HG03378 (cell line): ENCODE results near the gene PAK5.

Source experiments
- ATAC-seq: cut with Tn5 transposase; IDR thresholded peaks from one replicate; pipeline ENCODE4 v1.9.1; 2021; ENCODE audit warnings: mild to moderate bottlenecking, moderate library complexity; ENCODE audit not compliant: unreplicated experiment

PAK5 gene

DNA sequence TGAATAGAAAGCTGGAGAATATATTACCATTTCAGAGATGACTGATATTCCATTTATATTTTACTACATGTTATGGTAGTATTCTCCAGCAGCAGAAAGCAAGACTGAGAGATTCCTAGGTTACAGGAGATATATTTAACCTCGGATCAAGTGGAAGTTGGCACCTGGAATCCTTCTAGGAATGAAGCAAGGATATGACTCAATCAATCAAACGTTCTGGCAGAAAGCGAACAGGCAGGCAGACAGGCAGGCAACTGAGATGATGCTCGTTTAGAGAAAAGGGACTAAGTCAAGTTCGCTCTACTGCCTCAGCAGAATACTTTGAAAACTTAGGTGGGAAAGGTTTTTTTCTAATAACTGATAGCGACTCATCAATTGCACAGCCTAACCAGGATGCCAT, 46.2 kb downstream of the PAK5 start:
- ATAC-seq, result no peak

- no peak for ATAC-seq
Measured at GRCh38 chr20:9789131-9789530, 49.7 kb downstream of the PAK5 start.

DNA sequence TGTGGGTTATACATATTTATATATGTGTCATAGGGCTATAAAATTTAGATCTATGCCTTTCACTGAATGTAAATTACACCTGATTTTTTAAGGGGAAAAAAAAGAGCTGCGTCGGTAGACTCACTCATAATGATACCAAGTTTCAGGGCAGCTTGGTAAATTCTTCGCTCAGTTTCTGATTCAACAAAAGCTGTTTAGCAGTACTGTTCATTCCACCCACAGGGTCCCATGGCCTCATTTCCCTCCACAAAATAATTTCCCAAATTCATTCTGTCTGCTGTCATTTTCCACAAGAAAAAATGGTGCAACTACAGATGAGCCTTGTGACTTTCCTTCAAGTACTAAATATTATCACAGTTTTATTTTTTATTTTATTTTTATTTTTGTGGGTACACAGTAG, 63.7 kb downstream of the PAK5 start:
- no peak for ATAC-seq

- ATAC-seq, result no peak
Measured at GRCh38 chr20:9769954-9770353, 68.9 kb downstream of the PAK5 start.

- ATAC-seq, result no peak
Measured at GRCh38 chr20:9761476-9761875, 77.4 kb downstream of the PAK5 start.

- no peak for ATAC-seq
Measured at GRCh38 chr20:9759392-9759791, 79.5 kb downstream of the PAK5 start.

DNA sequence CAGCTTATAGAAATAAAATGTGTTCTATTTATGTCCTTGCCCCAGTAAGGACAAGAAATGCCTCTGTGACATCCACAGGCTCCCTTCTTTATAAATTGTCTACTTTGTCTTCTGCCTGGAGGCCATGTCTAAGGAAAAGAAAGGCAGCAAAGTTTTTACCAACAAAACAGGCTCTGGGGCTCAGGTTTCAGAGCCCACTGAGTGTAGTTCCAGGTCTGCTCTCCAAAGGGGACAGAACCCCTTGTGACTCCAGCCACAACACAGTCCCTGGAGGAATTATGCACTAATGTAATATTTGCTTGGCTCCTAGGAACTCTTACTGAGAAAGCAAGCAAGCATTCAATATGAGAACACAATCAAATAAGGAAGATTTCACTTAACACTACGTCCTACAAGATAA, 80.1 kb downstream of the PAK5 start:
- ATAC-seq, result no peak

- no peak for ATAC-seq
Measured at GRCh38 chr20:9756660-9757059, 82.2 kb downstream of the PAK5 start.

GRCh38 chr20:9755301-9755700, 83.6 kb downstream of the PAK5 start:
- no peak for ATAC-seq

DNA sequence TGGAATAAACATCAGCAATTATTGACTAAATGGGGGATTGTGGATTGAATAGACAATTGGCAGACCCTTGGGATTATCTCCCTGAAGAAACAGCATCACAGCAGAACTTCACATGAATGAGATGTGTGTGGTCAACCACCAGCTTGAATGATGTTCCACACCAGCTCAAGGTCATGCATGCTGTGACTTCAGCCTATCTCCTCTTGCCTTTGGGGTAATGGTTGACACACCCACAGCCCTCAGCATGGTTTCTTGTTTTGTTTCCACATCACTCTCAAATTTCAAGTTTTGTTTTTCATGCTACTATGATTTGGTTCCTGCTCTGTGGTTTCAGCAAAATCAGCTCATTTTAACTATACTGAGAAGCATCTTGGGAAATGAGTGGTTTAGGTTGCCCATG, 94.3 kb downstream of the PAK5 start:
- no peak for ATAC-seq

DNA sequence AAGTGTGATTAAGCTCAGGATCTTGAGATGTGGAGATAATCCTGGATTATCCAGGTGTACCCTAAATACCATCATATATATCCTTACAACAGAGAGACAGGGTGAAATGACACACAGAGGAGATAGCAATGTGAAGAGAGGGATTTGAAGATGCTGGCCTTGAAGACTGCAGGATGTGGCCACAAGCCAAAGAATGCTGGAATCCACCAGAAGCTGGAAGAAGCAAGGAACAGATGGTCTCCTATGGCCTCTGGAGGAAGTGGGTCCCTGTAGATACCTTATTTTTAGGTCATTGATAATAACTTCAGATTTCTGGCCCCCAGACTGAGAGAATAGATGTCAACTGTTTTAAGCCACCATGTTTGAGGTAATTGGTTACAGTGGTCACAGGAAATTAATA, 95.0 kb downstream of the PAK5 start:
- no peak for ATAC-seq

GRCh38 chr20:9742821-9743220, 96.1 kb downstream of the PAK5 start:
- no peak for ATAC-seq

DNA sequence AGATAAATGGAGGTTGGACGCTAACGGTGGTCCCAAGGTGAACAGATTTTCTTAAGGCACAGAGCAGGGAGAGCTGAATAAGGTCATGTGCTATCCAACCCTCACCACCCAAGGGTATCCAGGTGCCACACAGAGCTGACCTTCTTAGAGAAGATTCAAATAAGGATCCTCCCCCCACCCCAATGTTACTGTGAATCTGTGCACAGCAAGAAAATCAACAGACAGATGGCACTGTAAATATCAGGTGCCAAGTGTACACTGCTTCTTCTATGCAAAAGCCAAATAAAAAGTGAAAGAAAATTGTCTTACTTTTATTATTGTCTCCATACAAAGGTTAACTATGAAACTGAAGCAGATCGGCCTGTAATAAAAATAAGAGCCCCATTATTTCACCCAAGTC, 96.9 kb downstream of the PAK5 start:
- no peak for ATAC-seq

- no peak for ATAC-seq
Measured at GRCh38 chr20:9740486-9740885, 98.4 kb downstream of the PAK5 start.

GRCh38 chr20:9739991-9740390, 98.9 kb downstream of the PAK5 start:
- ATAC-seq, result no peak

GRCh38 chr20:9736373-9736772, 102.5 kb downstream of the PAK5 start:
- no peak for ATAC-seq

DNA sequence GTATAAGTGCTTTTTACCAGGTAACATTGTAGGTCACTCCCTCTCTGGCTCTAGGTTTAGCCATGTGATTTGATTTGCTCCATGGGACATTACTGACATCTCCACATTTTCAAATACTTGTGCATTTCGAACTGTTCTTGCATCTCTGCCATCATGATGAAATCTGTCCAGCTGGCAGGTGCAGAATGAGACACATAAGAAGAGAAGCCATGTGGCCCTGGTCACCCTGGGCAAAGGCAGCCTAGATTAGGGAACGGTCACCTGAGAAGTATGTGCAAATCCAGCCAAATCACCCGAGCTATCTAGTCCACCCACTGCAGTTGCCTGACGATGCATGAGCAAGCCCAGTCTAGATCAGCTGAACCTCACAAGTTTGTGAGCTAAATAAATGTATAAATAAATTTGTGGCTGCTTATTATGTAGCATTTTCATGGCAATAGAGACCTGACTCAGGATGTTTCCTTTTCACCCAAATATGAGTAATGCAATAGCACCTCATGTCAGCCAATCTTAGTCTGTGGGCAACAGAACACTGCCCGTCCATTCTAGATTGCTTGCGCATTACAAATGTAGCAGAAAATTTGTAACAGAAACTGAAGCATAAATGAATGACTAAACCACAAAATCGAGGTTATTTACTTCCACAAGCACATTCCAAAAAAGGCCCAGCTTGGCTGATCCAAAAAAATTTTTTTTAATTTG, 115.2 kb downstream of the PAK5 start:
- no peak for ATAC-seq

DNA sequence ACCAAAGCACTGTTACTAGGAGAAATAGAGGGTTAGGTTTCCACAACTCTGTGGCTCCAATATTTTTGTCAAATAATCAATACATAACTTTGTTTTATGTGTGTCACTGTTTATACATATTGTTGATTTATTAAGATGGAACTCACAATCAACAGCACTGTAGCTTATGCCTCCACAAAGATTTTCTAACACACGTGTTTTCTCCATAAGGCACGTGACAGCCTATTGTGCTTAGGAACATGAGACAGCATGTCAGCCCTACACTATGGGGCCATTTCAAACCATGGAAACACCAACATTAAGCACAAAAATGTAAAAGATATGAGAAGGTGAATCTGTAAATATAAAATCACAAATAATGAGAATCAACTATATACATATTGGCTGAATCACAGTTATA, 127.0 kb downstream of the PAK5 start:
- no peak for ATAC-seq

DNA sequence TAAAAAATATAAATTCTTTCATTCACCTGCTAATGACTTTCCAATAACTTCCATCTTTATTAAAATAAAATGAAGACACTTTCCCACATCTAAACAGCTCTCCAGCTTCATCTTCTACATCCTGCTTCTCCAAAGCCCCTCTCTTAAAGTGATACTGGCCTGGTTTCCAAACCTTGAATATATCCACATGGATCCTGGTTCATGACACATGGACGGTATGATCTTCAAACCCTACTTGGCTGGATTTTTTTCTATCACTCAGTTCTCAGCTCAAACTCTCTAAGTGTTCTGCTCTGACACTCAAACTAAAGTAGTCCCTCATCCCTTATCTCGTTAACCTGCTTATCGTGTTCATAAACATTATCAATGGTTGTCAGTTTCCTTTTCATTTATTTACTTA, 128.2 kb downstream of the PAK5 start:
- no peak for ATAC-seq

- no peak for ATAC-seq
Measured at GRCh38 chr20:9705722-9706476, 133.0 kb downstream of the PAK5 start.

DNA sequence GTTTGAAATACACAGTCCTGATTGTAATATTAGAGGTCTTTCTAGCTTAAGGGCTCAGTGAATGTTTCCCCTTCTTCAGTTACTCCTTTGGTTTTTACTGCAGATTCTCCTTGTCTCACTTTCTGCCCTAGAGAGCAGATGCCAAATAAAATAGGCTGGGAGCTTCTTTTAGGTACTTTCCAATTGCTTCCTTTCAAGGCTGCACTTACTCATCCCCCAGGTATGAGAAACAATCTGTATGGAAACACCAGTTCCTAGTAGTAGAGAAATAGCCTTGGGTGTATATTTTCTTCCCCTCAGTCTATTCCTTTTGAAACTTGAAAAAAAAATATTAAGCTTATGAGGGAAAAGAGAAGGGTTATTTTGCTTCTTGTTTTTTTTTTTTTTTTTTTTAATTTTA, 139.7 kb downstream of the PAK5 start:
- ATAC-seq, result no peak

DNA sequence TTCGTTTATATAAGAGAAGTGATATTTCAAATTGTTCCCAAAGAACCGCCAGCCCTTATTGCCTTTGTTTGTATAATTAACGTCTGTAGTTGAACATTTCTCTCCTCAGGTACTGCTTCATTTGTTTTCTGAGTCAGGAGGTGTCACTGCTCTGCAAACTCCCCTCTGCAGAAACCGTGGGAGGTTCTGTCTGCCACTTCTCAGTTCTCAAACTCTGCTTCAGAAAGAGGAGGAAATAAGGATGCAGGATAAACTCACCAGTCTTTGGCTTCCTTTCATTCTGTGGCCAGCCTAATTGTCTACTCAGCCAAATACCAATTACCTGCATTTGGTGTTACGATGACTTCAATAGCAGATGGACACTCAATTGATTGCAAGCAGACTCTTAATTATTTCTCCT, 149.8 kb downstream of the PAK5 start:
- no peak for ATAC-seq

- no peak for ATAC-seq
Measured at GRCh38 chr20:9686866-9687265, 152.0 kb downstream of the PAK5 start.
